K562 (cell line): ENCODE measurements around the gene CROT. TPM values are rescaled to one million over a fixed set of nuclear protein-coding genes. Genes with fewer than 3 reads are reported as not detected.

Experiments
- CEBPB ChIP-seq: fragments of 450-650 bp; IDR thresholded peaks from 2 replicates; pipeline ENCODE4 v1.6.1; 2016; ENCODE audit warnings: missing genetic modification characterization, missing compliant biosample characterization
- EP300 ChIP-seq: IDR thresholded peaks from 2 replicates; pipeline ENCODE4 v1.6.1; 2012; ENCODE audit warnings: low read length, improper control_type of control experiment
- GMEB1 ChIP-seq: fragments of 250-450 bp; sonication (Bioruptor Pico); IDR thresholded peaks from 2 replicates; pipeline ENCODE4 v1.4.0; 2020; ENCODE audit warnings: mild to moderate bottlenecking
- IFI16 ChIP-seq: fragments of 250-450 bp; sonication (Bioruptor Pico); IDR thresholded peaks from 2 replicates; pipeline ENCODE4 v2.1.2; 2022; ENCODE audit warnings: mild to moderate bottlenecking, inconsistent platforms
- KHSRP ChIP-seq: fragments of 450-650 bp; IDR thresholded peaks from 2 replicates; pipeline ENCODE4 v1.6.1; 2017
- L3MBTL2 ChIP-seq: fragments of 450-650 bp; IDR thresholded peaks from 2 replicates; pipeline ENCODE4 v1.6.1; 2016; ENCODE audit warnings: mild to moderate bottlenecking, moderate library complexity
- MIER1 ChIP-seq: fragments of 450-650 bp; IDR thresholded peaks from 2 replicates; pipeline ENCODE4 v1.6.1; 2016; ENCODE audit warnings: antibody characterized with exemption, mild to moderate bottlenecking, low read depth
- MTA1 ChIP-seq: fragments of 450-650 bp; IDR thresholded peaks from 2 replicates; pipeline ENCODE4 v1.6.1; 2017; ENCODE audit warnings: borderline replicate concordance
- MXI1 ChIP-seq: IDR thresholded peaks from 2 replicates; pipeline ENCODE4 v1.6.1; 2011; ENCODE audit warnings: low read depth, mild to moderate bottlenecking, improper control_type of control experiment, low read length
- NCOA2 ChIP-seq, 2 experiments: fragments of 450-650 bp; IDR thresholded peaks; 2 replicates each; pipeline ENCODE4 v1.6.1; 2018; ENCODE audit warnings: mild to moderate bottlenecking in 2 of 2, moderate library complexity in 1 of 2; ENCODE audit not compliant: partially characterized antibody in 2 of 2
- NR2C2 ChIP-seq, 2 experiments: fragments of 200-800 bp in 1 of 2; sonication (Bioruptor generic) in 1 of 2; sonication (generic) in 1 of 2; formaldehyde crosslinking in 1 of 2; IDR thresholded peaks; 2 replicates each; pipeline versions ENCODE4 v1.6.1 to v1.8.0; 2016 to 2022; ENCODE audit warnings: mild to moderate bottlenecking in 1 of 2, missing compliant biosample characterization in 1 of 2, missing genetic modification characterization in 1 of 2, missing genetic modification reagents in 1 of 2
- NR3C1 ChIP-seq: sonication (generic); formaldehyde crosslinking; IDR thresholded peaks from 2 replicates; pipeline ENCODE4 v1.8.1; 2022; ENCODE audit warnings: missing genetic modification reagents
- POU5F1 ChIP-seq: fragments of 150-350 bp; IDR thresholded peaks from 2 replicates; pipeline ENCODE4 v1.6.1; 2014; ENCODE audit warnings: borderline replicate concordance, low read length, low read depth, mild to moderate bottlenecking; ENCODE audit not compliant: partially characterized antibody
- RBM14 ChIP-seq: fragments of 200-400 bp; formaldehyde crosslinking; IDR thresholded peaks from 2 replicates; pipeline ENCODE4 v1.6.1; 2018; ENCODE audit warnings: low read depth, mild to moderate bottlenecking, low read length, moderate library complexity, borderline replicate concordance; ENCODE audit not compliant: insufficient read depth
- RCOR1 ChIP-seq, 2 experiments: IDR thresholded peaks; 2 replicates each; pipeline ENCODE4 v1.6.1; 2012; ENCODE audit warnings: low read depth in 2 of 2, low read length in 2 of 2, borderline replicate concordance in 1 of 2, improper control_type of control experiment in 1 of 2
- RNF2 ChIP-seq: sonication (generic); IDR thresholded peaks from 2 replicates; pipeline ENCODE4 v1.6.1; 2016
- SMARCA4 ChIP-seq: fragments of 450-650 bp; IDR thresholded peaks from 2 replicates; pipeline ENCODE4 v1.6.1; 2016
- SRSF7 ChIP-seq: fragments of 200-400 bp; formaldehyde crosslinking; optimal IDR thresholded peaks from 2 replicates; pipeline ENCODE3; 2017; ENCODE audit warnings: mild to moderate bottlenecking, low read depth, low read length
- STAT5B ChIP-seq: fragments of 250-450 bp; sonication (Bioruptor Pico); IDR thresholded peaks from 2 replicates; pipeline ENCODE4 v1.8.0; 2021; ENCODE audit warnings: mild to moderate bottlenecking, inconsistent platforms
- ZKSCAN8 ChIP-seq: fragments of 200-800 bp; sonication (Bioruptor generic); IDR thresholded peaks from 2 replicates; pipeline ENCODE4 v1.6.1; 2016; ENCODE audit warnings: missing genetic modification characterization, missing compliant biosample characterization
- ZNF445 ChIP-seq: fragments of 250-450 bp; sonication (Bioruptor Pico); IDR thresholded peaks from 2 replicates; pipeline ENCODE4 v1.4.0; 2020; ENCODE audit warnings: low read depth, mild to moderate bottlenecking, moderate library complexity
- ZNF699 ChIP-seq: fragments of 250-450 bp; sonication (Bioruptor Pico); IDR thresholded peaks from 2 replicates; pipeline ENCODE4 v1.8.0; 2021; ENCODE audit warnings: mild to moderate bottlenecking, moderate library complexity; ENCODE audit not compliant: insufficient replicate concordance
- ZNF77 ChIP-seq: fragments of 250-450 bp; sonication (Bioruptor Pico); IDR thresholded peaks from 2 replicates; pipeline ENCODE4 v1.5.0; 2020
- ZNF785 ChIP-seq: fragments of 250-450 bp; sonication (Bioruptor Pico); IDR thresholded peaks from 2 replicates; pipeline ENCODE4 v1.4.0; 2020; ENCODE audit warnings: mild to moderate bottlenecking
- ZNF79 ChIP-seq: fragments of 250-450 bp; sonication (Bioruptor Pico); IDR thresholded peaks from 2 replicates; pipeline ENCODE4 v1.4.0; 2020; ENCODE audit warnings: low read depth, mild to moderate bottlenecking, moderate library complexity
- ZSCAN32 ChIP-seq: fragments of 450-650 bp; formaldehyde crosslinking; IDR thresholded peaks from 2 replicates; pipeline ENCODE4 v1.4.0; 2020; ENCODE audit warnings: mild to moderate bottlenecking, moderate library complexity
- polyA plus RNA-seq, 8 experiments: library from polyadenylated mRNA; depleted of rRNA in 4 of 8; stranded (reverse) in 5 of 8; unstranded in 3 of 8; fragments of >200 nt; fragmentation: Nextera tagmentation in 2 of 8; fragmentation: Illumina TruSeq in 1 of 8; extraction: Ambion mirVana in 2 of 8; extraction: Trizol in 1 of 8; gene quantifications; 2 replicates each; pipeline versions ENCODE4 v1.2.1 to v1.2.3, GENCODE V29; 2011 to 2014; ENCODE audit warnings: inconsistent platforms in 1 of 8, missing spikeins in 1 of 8
- total RNA-seq, 7 experiments: library from RNA; depleted of rRNA in 6 of 7; stranded (reverse); fragments of >200 nt in 6 of 7; fragmentation: Illumina TruSeq in 2 of 7; extraction: Trizol in 2 of 7; gene quantifications; 2 replicates each; pipeline versions ENCODE4 v1.2.1 to v1.2.3, GENCODE V29; 2011 to 2021; ENCODE audit warnings: low replicate concordance in 1 of 7
- TF ChIP-seq, protein P1 (sequence below), 2 experiments: fragments of 200-800 bp in 1 of 2; sonication (Bioruptor generic) in 1 of 2; sonication (generic) in 1 of 2; formaldehyde crosslinking in 1 of 2; IDR thresholded peaks in 1 of 2; conservative IDR thresholded peaks in 1 of 2; 2 replicates each; pipeline versions ENCODE4 v1.5.0 to v1.6.1; 2016 to 2020; ENCODE audit warnings: missing compliant biosample characterization in 1 of 2, missing genetic modification characterization in 1 of 2, missing genetic modification reagents in 1 of 2

CROT gene
- total and polyA plus RNA-seq, 9 of the 15 experiments (the other 6 are each of a cell fraction or from before 2014, with no cell fraction given): 2.5 to 8.1 (median 5.1) TPM

DNA sequence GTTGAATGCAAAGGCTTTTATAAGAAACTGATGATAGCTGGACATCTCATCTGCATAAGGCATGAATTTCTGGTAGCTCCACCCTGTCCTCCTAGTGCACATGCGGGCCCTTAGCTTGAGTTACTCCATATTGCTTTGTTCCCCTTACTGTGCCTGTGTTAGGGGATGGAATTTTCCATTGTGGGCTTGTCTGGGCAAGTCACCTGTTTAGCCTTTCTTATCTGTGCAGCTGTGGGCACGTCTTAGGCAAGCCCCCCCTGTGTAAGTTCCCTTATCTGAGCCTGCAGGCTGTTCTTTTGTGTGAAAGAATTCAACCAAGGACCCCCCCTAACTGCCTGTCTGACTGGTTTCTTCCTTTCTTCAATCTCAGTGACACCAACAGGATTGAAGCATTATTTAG lies 14.5 kb upstream of the CROT start (continued):
- TF ChIP-seq NR2C2 (CRISPR knock-in tag; IDR thresholded peaks at IDR 0.05): no peak
- TF ChIP-seq NR2C2 (tag; IDR thresholded peaks at IDR 0.05): peak; percentile 21; the same call in 1 of the 2 replicates
- TF ChIP-seq, protein P1, sequence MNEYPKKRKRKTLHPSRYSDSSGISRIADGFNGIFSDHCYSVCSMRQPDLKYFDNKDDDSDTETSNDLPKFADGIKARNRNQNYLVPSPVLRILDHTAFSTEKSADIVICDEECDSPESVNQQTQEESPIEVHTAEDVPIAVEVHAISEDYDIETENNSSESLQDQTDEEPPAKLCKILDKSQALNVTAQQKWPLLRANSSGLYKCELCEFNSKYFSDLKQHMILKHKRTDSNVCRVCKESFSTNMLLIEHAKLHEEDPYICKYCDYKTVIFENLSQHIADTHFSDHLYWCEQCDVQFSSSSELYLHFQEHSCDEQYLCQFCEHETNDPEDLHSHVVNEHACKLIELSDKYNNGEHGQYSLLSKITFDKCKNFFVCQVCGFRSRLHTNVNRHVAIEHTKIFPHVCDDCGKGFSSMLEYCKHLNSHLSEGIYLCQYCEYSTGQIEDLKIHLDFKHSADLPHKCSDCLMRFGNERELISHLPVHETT (CRISPR knock-in tag; conservative IDR thresholded peaks at IDR 0.05 in 1 of 2, IDR thresholded peaks at IDR 0.05 in 1 of 2): peak in 1 of 2 experiments; percentile 73; a peak in 1 of 4 replicates
- no peak for TF ChIP-seq NR3C1 (CRISPR knock-in tag)
- TF ChIP-seq ZKSCAN8 (CRISPR knock-in tag): peak; percentile 84; the same call in 1 of the 2 replicates
- peak; percentile 27; the same call in 1 of the 2 replicates for TF ChIP-seq KHSRP
- TF ChIP-seq SMARCA4: peak; percentile 93
- TF ChIP-seq STAT5B (CRISPR knock-in tag): peak; percentile 75; the same call in 1 of the 2 replicates
- peak; percentile 73 for TF ChIP-seq CEBPB (tag)
- peak; percentile 70; the same call in 1 of the 2 replicates for TF ChIP-seq RNF2
- no peak for TF ChIP-seq MIER1
- no peak for TF ChIP-seq SRSF7
- peak; percentile 48; the same call in 1 of the 2 replicates for TF ChIP-seq L3MBTL2
- peak; percentile 58 for TF ChIP-seq GMEB1 (CRISPR knock-in tag)
- 0 out of 2 replicates have a peak, but pooled peaks have one; percentile 39 for TF ChIP-seq MTA1
- peak; percentile 84; the same call in 1 of the 2 replicates for TF ChIP-seq ZNF445
- TF ChIP-seq POU5F1: no peak
- peak; percentile 92 for TF ChIP-seq IFI16 (CRISPR knock-in tag)
- TF ChIP-seq MXI1: peak; percentile 30; the same call in 1 of the 2 replicates
- TF ChIP-seq ZSCAN32 (CRISPR knock-in tag): peak; percentile 47; the same call in 1 of the 2 replicates
- peak; percentile 89 for TF ChIP-seq ZNF79 (CRISPR knock-in tag)
- no peak for TF ChIP-seq RBM14
- peak; percentile 92 for TF ChIP-seq EP300
- TF ChIP-seq ZNF77 (CRISPR knock-in tag): no peak
- TF ChIP-seq ZNF785 (CRISPR knock-in tag): peak; percentile 79; the same call in 1 of the 2 replicates
- peak; percentile 88 to 94 for TF ChIP-seq RCOR1 (IDR thresholded peaks at IDR 0.05; ENCODE audit: borderline replicate concordance in 1 of 2, low read depth in 2 of 2, low read length in 2 of 2)
- TF ChIP-seq ZNF699 (CRISPR knock-in tag): peak; percentile 84
- TF ChIP-seq NCOA2 (IDR thresholded peaks at IDR 0.05; ENCODE audit: partially characterized antibody in 2 of 2): peak in 1 of 2 experiments; percentile 51
